GM12892 (cell line): ENCODE measurements around the gene SYS1.

Source experiments
- POLR2A ChIP-seq: IDR thresholded peaks from 2 replicates; pipeline ENCODE4 v1.6.1; 2011; ENCODE audit warnings: low read depth, low read length, control low read depth
- POLR2AphosphoS5 ChIP-seq: IDR thresholded peaks from 2 replicates; pipeline ENCODE4 v1.6.1; 2011; ENCODE audit warnings: low read depth, low read length, control low read depth

GRCh38 chr20:45352729-45353128, 10.2 kb upstream of the SYS1 start:
- TF ChIP-seq POLR2AphosphoS5 (no peak), POLR2A (no peak)
